Panc1 (cell line): Measurements from ENCODE around the gene ANKH.

Experiments
- CTCF ChIP-seq: fragments of 450-650 bp; IDR thresholded peaks from 2 replicates; pipeline ENCODE4 v1.5.1; 2017; ENCODE audit warnings: mild to moderate bottlenecking
- POLR2AphosphoS5 ChIP-seq: IDR thresholded peaks from 2 replicates; pipeline ENCODE4 v1.6.1; 2012; ENCODE audit warnings: mild to moderate bottlenecking, low read depth, low read length, moderate library complexity
- SIN3A ChIP-seq: IDR thresholded peaks from 2 replicates; pipeline ENCODE4 v1.6.1; 2012; ENCODE audit warnings: low read depth, mild to moderate bottlenecking, low read length, moderate library complexity, borderline replicate concordance; ENCODE audit not compliant: insufficient read depth
- TF ChIP-seq, protein P1 (sequence below), 2 experiments: IDR thresholded peaks; 2 replicates each; pipeline ENCODE4 v1.6.1; 2011 to 2012; ENCODE audit warnings: low read depth in 2 of 2, control low read depth in 1 of 2, low read length in 1 of 2, mild to moderate bottlenecking in 1 of 2, moderate library complexity in 1 of 2; ENCODE audit not compliant: insufficient read depth in 1 of 2

GRCh38 chr5:14753947-14754346 is 117.6 kb downstream of the ANKH start:
- TF ChIP-seq CTCF (no peak), POLR2AphosphoS5 (no peak), SIN3A (no peak)
- TF ChIP-seq, protein P1, sequence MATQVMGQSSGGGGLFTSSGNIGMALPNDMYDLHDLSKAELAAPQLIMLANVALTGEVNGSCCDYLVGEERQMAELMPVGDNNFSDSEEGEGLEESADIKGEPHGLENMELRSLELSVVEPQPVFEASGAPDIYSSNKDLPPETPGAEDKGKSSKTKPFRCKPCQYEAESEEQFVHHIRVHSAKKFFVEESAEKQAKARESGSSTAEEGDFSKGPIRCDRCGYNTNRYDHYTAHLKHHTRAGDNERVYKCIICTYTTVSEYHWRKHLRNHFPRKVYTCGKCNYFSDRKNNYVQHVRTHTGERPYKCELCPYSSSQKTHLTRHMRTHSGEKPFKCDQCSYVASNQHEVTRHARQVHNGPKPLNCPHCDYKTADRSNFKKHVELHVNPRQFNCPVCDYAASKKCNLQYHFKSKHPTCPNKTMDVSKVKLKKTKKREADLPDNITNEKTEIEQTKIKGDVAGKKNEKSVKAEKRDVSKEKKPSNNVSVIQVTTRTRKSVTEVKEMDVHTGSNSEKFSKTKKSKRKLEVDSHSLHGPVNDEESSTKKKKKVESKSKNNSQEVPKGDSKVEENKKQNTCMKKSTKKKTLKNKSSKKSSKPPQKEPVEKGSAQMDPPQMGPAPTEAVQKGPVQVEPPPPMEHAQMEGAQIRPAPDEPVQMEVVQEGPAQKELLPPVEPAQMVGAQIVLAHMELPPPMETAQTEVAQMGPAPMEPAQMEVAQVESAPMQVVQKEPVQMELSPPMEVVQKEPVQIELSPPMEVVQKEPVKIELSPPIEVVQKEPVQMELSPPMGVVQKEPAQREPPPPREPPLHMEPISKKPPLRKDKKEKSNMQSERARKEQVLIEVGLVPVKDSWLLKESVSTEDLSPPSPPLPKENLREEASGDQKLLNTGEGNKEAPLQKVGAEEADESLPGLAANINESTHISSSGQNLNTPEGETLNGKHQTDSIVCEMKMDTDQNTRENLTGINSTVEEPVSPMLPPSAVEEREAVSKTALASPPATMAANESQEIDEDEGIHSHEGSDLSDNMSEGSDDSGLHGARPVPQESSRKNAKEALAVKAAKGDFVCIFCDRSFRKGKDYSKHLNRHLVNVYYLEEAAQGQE (IDR thresholded peaks at IDR 0.05; ENCODE audit: insufficient read depth in 1 of 2, low read depth in 2 of 2, low read length in 1 of 2) = no peak
